ENCODE data around the gene ADAM23. TPM values are rescaled to one million over a fixed set of nuclear protein-coding genes. Genes with fewer than 3 reads are reported as not detected.

ADAM23 gene
- total RNA-seq, 4 donors from 2014 or later = 0.37 to 4.6 (median 2.2) TPM

GRCh38 chr2:206443735-206444527, 599 bp downstream of the ADAM23 start:
- no peak for DNase-seq (ENCODE audit: low spot score)
- peak; percentile 45 for ATAC-seq (ENCODE audit: low FRiP score)
- TF ChIP-seq CTCF (IDR thresholded peaks at IDR 0.05) = no peak

- TF ChIP-seq CTCF (IDR thresholded peaks at IDR 0.05) = no peak
- no peak for DNase-seq (ENCODE audit: low spot score)
- no peak for ATAC-seq (ENCODE audit: low FRiP score)
These were observed 2.6 kb downstream of the ADAM23 start for GRCh38 chr2:206445948-206446347.

GRCh38 chr2:206452242-206452641, 8.9 kb downstream of the ADAM23 start:
- no peak for ATAC-seq (ENCODE audit: low FRiP score)
- no peak for DNase-seq (ENCODE audit: low spot score)
- TF ChIP-seq CTCF (IDR thresholded peaks at IDR 0.05) = no peak

GRCh38 chr2:206452750-206453149, 9.4 kb downstream of the ADAM23 start:
- DNase-seq (ENCODE audit: low spot score) (no peak), ATAC-seq (ENCODE audit: low FRiP score) (no peak)
- TF ChIP-seq CTCF (IDR thresholded peaks at IDR 0.05) = no peak

- ATAC-seq (ENCODE audit: low FRiP score) (no peak), DNase-seq (ENCODE audit: low spot score) (no peak)
- no peak for TF ChIP-seq CTCF (IDR thresholded peaks at IDR 0.05)
These were observed 12.9 kb downstream of the ADAM23 start for GRCh38 chr2:206456078-206456754.

- no peak for TF ChIP-seq CTCF (IDR thresholded peaks at IDR 0.05)
- ATAC-seq (ENCODE audit: low FRiP score) (no peak), DNase-seq (ENCODE audit: low spot score) (no peak)
These were observed 13.9 kb downstream of the ADAM23 start for GRCh38 chr2:206457188-206457634.

Measured in omental fat pad (tissue), 4 donors.